Urothelium cell line (cell line): ENCODE data around the gene KIF13A.
A peak's percentile ranks its signal among the peaks of the same experiment; 100 is the strongest.
"Not testable (repeated sequence)": the region's sequence is repeated elsewhere in the genome, so short reads cannot be mapped to it uniquely, and the experiment has no call there.

Experiments
- DNase-seq: peaks from one replicate; pipeline ENCODE4 v3.0.0; 2011; ENCODE audit warnings: low spot score, mixed read lengths
- FAIRE-seq: peaks from 2 replicates; lab custom pipeline; 2011; peaks lifted over from hg19 to GRCh38; lab: Jason Lieb, UNC

KIF13A gene

GRCh38 chr6:17935188-17936149 is 52.0 kb downstream of the KIF13A start:
- DNase-seq (no peak), FAIRE-seq (no peak)

DNA sequence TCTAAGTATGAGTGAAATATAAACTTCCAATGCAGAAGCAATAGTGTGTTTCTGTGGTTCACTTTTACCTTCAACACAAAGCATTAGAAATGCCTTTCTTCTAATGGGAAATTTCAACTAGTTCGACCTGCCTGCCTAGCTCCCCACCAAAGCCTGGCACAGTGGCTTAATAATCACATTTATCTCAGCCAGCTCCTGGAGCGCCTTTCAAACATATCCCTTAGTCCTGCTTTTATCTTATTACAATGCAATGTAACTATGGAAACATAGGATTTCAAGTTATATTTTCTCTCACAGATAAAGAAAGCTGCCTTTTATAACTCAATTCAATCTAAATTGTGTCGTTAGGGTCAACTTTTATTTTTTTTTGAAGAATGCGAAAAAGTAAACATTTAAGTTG is 53.7 kb downstream of the KIF13A start:
- DNase-seq (no peak), FAIRE-seq (no peak)

GRCh38 chr6:17932330-17932852 is 55.0 kb downstream of the KIF13A start:
- no peak for FAIRE-seq

GRCh38 chr6:17931227-17931626 is 56.2 kb downstream of the KIF13A start:
- FAIRE-seq (no peak), DNase-seq (no peak)

More at GRCh38 chr6:17932330-17932852, 55.0 kb downstream of the KIF13A start:
- peak; percentile 22 for DNase-seq

GRCh38 chr6:17930321-17930993 is 57.0 kb downstream of the KIF13A start:
- DNase-seq (no peak), FAIRE-seq (no peak)

DNA sequence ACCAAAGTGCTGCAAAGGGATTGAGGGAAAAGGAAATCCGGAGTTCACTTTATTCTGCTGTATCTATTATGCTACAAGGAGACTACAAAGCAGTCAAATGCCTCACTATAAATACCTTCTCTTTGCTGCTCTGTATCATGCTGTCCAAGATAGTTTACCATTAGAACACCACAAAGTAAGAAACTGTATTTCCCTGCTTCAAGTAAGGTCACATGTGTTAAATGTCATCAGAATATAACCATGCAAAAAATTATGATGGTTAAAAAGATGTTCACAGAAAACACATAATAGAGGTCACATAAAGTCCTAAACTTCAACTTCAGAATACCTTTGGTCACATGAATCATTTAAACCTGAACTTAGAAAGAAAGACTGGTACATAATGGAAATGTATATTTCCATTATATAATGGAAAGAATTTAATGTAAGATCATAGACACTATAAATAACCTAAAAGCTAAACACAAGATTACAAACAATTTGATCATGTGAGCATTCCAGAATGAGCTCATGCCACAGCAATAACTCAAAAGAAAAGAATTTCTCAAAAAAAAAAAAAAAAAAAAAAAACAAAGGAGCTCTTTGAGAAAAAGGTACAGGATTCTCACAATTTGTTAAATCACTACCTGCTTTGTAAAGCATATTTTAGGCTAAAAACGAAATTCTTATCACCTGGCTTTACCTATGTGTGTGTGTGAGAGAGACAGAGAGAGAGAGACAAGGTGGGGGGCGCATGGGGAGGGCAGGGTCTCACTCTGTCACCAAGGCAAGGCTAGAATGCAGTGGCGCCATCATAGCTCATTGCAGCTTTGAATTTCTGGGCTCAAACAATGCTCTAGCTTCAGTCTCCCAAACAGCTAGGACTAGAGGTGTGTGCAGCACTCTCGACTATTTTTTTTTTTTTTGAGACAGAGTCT is 58.7 kb downstream of the KIF13A start:
- FAIRE-seq (no peak), DNase-seq (peak; percentile 38)

DNA sequence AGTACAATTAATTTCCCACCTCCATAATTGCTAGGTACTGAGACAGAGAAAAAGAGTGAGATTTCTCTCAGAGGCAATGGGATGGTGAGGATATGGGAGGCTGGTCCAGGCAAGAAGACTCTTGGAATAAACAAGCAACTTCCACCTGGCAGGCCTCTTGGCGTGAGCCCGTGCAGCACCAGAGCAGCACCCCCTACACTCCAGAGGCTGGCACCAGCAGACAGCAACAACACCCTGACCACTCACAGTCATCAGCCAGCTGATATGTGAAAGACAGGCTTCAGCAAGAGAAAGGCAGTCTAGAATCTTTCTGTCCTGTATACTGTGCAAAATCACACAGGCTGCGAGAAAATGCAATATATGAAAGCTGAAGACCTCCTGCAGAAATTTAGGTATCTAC is 59.7 kb downstream of the KIF13A start:
- no peak for DNase-seq
- no peak for FAIRE-seq

DNA sequence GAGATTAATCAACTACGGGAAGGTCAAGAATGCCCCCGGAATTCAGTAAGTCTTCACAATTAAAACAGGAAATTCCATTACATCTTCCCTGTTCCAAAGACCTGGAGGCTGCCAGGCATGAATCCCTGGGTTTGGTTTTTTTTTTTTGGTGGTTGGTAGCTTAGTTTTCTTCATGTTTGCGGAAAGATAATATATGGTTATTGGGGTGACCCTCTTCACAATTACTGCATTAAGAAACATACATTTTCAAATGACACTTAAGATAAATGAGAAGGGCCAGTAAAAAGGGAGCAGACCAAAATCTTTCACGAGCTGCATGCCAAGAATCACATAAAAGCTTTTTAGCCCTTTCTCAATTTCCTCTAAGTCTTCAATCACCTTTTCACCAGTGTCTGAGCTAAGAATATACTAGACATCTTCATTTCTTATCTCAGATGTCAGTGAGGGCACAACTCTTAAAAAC is 64.0 kb downstream of the KIF13A start:
- DNase-seq (no peak), FAIRE-seq (no peak)

DNA sequence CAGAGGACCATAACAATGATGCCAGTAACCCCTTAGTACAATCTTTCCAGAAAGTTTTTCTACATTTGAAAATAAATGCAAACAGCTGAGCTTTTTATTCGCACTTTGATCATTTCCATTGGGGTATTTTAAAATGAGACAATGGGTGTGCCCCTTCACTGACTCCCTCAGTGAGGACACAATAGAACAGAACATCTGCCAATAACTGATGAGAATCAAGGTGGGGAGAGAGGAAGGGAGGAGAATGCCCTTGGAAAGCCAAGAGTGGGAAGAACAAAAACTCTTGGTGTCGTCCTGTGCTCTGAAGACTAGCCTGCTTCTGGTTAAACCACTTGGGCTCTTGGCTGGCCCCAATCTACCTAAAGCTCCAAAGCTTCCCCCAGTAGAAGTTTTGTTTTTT is 66.0 kb downstream of the KIF13A start:
- DNase-seq (no peak), FAIRE-seq (no peak)

DNA sequence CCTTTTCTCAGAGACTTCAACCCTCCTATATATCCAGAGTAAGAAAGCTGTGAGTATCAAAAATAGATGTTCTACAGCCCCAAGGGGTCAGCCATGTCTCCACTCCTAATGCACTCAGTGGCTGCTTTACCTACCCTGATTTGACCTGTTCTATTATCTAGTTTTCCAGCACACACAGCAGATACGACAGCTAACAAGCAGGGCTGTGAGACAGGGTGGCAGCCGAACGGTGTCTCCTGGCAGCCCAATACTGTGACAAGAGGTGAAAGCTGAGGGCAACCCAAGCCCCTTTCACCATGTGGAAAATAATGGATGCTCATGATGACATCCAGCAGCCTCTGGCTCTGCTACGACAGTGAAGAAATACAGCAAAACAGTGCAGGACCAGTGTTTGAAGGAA is 67.9 kb downstream of the KIF13A start:
- DNase-seq, result no peak

DNA sequence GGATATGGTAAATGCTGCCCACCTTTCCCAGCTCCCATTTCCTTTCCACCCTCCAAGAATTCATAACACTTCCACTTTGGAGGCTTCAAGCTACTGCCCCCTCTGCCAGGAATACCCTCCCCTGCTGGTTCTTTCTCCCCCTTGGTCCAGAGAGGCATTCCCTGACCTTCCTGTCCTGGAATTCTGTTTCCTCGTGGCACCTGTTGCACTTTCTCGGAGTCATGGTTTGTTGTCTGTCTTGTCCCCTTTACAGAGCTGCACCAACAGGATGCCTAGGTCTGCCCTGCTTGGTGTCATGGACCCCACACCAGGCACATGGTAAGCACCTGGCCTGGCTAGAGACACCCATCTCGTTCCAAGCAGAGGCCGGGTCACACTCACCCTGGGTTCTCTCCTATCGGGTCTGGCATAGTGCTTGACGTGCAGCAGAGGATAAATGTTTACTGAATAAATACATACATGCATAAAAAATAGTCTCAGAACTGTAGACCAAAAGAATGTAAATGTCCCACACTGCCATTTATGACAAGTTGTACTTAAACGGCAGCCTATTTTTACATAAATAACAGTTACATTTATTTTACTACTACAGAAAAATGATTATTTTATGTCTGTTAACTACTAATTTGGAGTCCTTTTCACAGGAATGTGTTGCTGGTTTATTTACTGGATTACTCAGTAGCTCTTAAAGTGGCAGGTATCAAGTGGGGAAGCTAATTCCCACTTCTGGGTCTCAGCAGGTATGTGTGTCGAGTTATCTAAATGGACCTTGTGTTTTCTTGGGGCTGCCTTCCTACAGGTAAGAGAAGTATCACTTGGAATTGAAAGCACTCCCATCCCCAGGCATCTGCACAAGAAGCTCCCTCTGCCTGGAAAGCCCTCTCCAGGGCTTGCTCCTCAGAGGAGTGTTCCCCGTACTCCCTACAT is 69.3 kb downstream of the KIF13A start:
- no peak for DNase-seq
- FAIRE-seq, result no peak

More for the DNA sequence above, 67.9 kb downstream of the KIF13A start:
- FAIRE-seq, result no peak

- FAIRE-seq (no peak), DNase-seq (no peak)
Observed at GRCh38 chr6:17914651-17915050, 72.8 kb downstream of the KIF13A start.

- no peak for FAIRE-seq
- no peak for DNase-seq
Observed at GRCh38 chr6:17912521-17912920, 74.9 kb downstream of the KIF13A start.

- DNase-seq, FAIRE-seq: not testable (repeated sequence)
Observed at GRCh38 chr6:17911656-17912055, 75.8 kb downstream of the KIF13A start.

- DNase-seq, result no peak
- FAIRE-seq, result no peak
Observed at GRCh38 chr6:17910189-17910588, 77.2 kb downstream of the KIF13A start.

DNA sequence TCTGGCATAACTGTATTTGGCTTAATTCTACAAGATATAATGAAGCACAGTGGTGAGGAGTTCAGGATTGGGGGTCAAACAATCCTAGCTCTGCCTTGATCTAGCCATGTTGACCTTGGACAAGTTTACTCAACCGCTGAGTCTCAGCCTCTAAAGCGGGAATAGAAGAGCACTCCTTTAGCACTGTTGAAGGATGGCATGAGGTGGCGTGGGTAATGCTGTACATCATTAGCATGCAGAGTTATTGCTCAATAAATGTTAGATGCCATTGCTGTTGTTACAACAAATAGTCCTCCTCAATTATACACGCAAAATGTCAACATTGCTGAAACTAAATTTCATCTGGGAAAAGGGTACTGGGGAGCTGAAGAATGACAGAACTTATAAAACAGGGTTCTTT is 78.6 kb downstream of the KIF13A start:
- DNase-seq (no peak), FAIRE-seq (no peak)

- DNase-seq (peak; percentile 64), FAIRE-seq (no peak)
Observed at GRCh38 chr6:17907406-17908229, 79.8 kb downstream of the KIF13A start.
